ENCODE data around the gene KCNK4.

Gene KCNK4

DNA sequence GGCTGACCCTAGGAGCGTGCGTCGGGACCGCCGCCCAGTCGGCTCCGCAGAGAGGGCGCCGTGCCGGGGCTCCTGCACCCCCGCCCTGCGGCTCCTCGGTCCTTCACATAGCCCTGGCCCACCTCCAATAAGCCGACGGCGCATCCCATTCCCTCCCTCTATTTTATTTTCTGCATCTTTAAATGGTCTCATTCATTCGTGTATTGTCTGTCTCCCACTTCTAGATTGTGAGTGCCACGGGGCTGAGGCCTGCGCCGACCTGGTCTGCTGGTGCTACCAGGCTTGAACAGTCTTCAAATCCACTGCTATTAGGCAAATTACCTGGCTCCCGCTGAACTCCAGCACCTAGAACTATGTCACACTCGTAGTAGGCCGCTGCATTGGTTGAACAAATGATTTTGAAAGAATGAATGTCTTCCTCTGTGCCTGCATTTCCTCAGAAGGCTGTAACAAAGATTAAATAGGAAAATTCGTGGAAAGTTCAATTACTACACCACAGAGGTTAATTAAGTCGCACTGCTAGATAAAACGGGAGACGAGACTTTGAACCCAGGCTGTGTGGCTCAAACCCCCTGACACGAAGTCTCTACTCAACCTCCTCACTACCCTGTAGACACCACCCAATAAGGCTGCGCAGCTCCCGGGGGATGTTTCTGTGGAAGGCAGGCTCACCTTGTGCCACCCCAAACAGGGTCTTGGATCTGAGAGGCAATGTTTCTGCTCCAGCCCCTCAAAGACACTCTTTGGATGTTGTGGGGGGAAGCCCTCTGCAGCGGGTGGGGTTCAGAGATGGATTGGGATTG lies 43.2 kb upstream of the KCNK4 start:
- no peaks in the 10 kb centered on the region for H3K9me3 ChIP-seq (ENCODE audit: insufficient read depth, low read depth, low read length)
- peak overlapping the region; percentile 94; the same call in 1 of the 2 replicates for H2AFZ ChIP-seq (ENCODE audit: low read length)
- H3K9me2 ChIP-seq (replicated peaks; ENCODE audit: low read depth, low read length) = no peaks in the 10 kb centered on the region
- no peaks in the 10 kb centered on the region for H3K27me3 ChIP-seq (ENCODE audit: insufficient read depth, low read length, poor library complexity, severe bottlenecking)
- H3K9ac ChIP-seq (ENCODE audit: low read depth, low read length, poor library complexity, severe bottlenecking) = no peak overlapping the region
- H3K4me2 ChIP-seq (ENCODE audit: low read depth, low read length, poor library complexity, severe bottlenecking) = peak overlapping the region; percentile 100
- peaks cover 3% of the 10 kb centered on the region; the same call in 1 of the 2 replicates for H3F3A ChIP-seq (ENCODE audit: low read depth)
- H3K4me1 ChIP-seq (ENCODE audit: insufficient read depth, low read length, poor library complexity, severe bottlenecking) = peaks cover 38% of the 10 kb centered on the region
- TF ChIP-seq, protein P1, sequence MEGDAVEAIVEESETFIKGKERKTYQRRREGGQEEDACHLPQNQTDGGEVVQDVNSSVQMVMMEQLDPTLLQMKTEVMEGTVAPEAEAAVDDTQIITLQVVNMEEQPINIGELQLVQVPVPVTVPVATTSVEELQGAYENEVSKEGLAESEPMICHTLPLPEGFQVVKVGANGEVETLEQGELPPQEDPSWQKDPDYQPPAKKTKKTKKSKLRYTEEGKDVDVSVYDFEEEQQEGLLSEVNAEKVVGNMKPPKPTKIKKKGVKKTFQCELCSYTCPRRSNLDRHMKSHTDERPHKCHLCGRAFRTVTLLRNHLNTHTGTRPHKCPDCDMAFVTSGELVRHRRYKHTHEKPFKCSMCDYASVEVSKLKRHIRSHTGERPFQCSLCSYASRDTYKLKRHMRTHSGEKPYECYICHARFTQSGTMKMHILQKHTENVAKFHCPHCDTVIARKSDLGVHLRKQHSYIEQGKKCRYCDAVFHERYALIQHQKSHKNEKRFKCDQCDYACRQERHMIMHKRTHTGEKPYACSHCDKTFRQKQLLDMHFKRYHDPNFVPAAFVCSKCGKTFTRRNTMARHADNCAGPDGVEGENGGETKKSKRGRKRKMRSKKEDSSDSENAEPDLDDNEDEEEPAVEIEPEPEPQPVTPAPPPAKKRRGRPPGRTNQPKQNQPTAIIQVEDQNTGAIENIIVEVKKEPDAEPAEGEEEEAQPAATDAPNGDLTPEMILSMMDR (conservative IDR thresholded peaks at IDR 0.05; ENCODE audit: low read length) = no peak
- TF ChIP-seq EZH2phosphoT487 (IDR thresholded peaks at IDR 0.05; ENCODE audit: borderline replicate concordance) = no peak
- peaks cover 22% of the 10 kb centered on the region for H4K20me1 ChIP-seq (ENCODE audit: insufficient read depth, low read length, poor library complexity, severe bottlenecking)
- H3K36me3 ChIP-seq (ENCODE audit: insufficient read depth, low read length) = peaks cover 11% of the 10 kb centered on the region; the same call in 1 of the 2 replicates
- H3K79me2 ChIP-seq (ENCODE audit: insufficient read depth, low read length) = peaks cover 39% of the 10 kb centered on the region
- H3K4me3 ChIP-seq (ENCODE audit: low read length, poor library complexity, severe bottlenecking) = peak overlapping the region; percentile 88

GRCh38 chr11:64248578-64248977 lies 42.5 kb upstream of the KCNK4 start:
- Histone ChIP-seq H3K36me3 (ENCODE audit: insufficient read depth, low read length) (peaks cover 7% of the 10 kb centered on the region; the same call in 1 of the 2 replicates), H3K4me2 (ENCODE audit: low read depth, low read length, poor library complexity, severe bottlenecking) (no peak overlapping the region), H3K27me3 (ENCODE audit: insufficient read depth, low read length, poor library complexity, severe bottlenecking) (no peaks in the 10 kb centered on the region), H3K9me3 (ENCODE audit: insufficient read depth, low read depth, low read length) (no peaks in the 10 kb centered on the region), H3K9me2 (replicated peaks; ENCODE audit: low read depth, low read length) (no peaks in the 10 kb centered on the region), H3K4me1 (ENCODE audit: insufficient read depth, low read length, poor library complexity, severe bottlenecking) (peaks cover 35% of the 10 kb centered on the region), H2AFZ (ENCODE audit: low read length) (no peak overlapping the region), H3F3A (ENCODE audit: low read depth) (peaks cover 3% of the 10 kb centered on the region; the same call in 1 of the 2 replicates), H3K79me2 (ENCODE audit: insufficient read depth, low read length) (peaks cover 33% of the 10 kb centered on the region), H3K4me3 (ENCODE audit: low read length, poor library complexity, severe bottlenecking) (no peak overlapping the region), H3K9ac (ENCODE audit: low read depth, low read length, poor library complexity, severe bottlenecking) (no peak overlapping the region), H4K20me1 (ENCODE audit: insufficient read depth, low read length, poor library complexity, severe bottlenecking) (peaks cover 18% of the 10 kb centered on the region)
- TF ChIP-seq, protein P1 (conservative IDR thresholded peaks at IDR 0.05; ENCODE audit: low read length) = no peak
- no peak for TF ChIP-seq EZH2phosphoT487 (IDR thresholded peaks at IDR 0.05; ENCODE audit: borderline replicate concordance)

- Histone ChIP-seq H3F3A (ENCODE audit: low read depth) (peaks cover 3% of the 10 kb centered on the region; the same call in 1 of the 2 replicates), H3K79me2 (ENCODE audit: insufficient read depth, low read length) (peaks cover 28% of the 10 kb centered on the region), H2AFZ (ENCODE audit: low read length) (no peak overlapping the region), H4K20me1 (ENCODE audit: insufficient read depth, low read length, poor library complexity, severe bottlenecking) (peaks cover 15% of the 10 kb centered on the region), H3K9me2 (replicated peaks; ENCODE audit: low read depth, low read length) (no peaks in the 10 kb centered on the region), H3K4me2 (ENCODE audit: low read depth, low read length, poor library complexity, severe bottlenecking) (no peak overlapping the region), H3K9me3 (ENCODE audit: insufficient read depth, low read depth, low read length) (no peaks in the 10 kb centered on the region), H3K4me1 (ENCODE audit: insufficient read depth, low read length, poor library complexity, severe bottlenecking) (peaks cover 39% of the 10 kb centered on the region), H3K36me3 (ENCODE audit: insufficient read depth, low read length) (peaks cover 3% of the 10 kb centered on the region; the same call in 1 of the 2 replicates), H3K4me3 (ENCODE audit: low read length, poor library complexity, severe bottlenecking) (no peak overlapping the region), H3K27me3 (ENCODE audit: insufficient read depth, low read length, poor library complexity, severe bottlenecking) (no peaks in the 10 kb centered on the region), H3K9ac (ENCODE audit: low read depth, low read length, poor library complexity, severe bottlenecking) (no peak overlapping the region)
- TF ChIP-seq, protein P1 (conservative IDR thresholded peaks at IDR 0.05; ENCODE audit: low read length) = no peak
- no peak for TF ChIP-seq EZH2phosphoT487 (IDR thresholded peaks at IDR 0.05; ENCODE audit: borderline replicate concordance)
Observed at GRCh38 chr11:64249038-64249437, 42.1 kb upstream of the KCNK4 start.

All from Loucy (cell line).